ENCODE data around the gene CNOT6. TPM values are rescaled to one million over a fixed set of nuclear protein-coding genes. Genes with fewer than 3 reads are reported as not detected.
"Not testable (repeated sequence)": the region's sequence is repeated elsewhere in the genome, so short reads cannot be mapped to it uniquely, and the experiment has no call there.

CNOT6 gene
- total RNA-seq, 1 experiment from 2014 or later = 20.1 TPM

- Histone ChIP-seq H3K4me1 (ENCODE audit: low read length) (no peaks in the 10 kb centered on the region), H3K27me3 (ENCODE audit: low read length) (no peaks in the 10 kb centered on the region), H3K79me2 (ENCODE audit: low read length) (no peaks in the 10 kb centered on the region), H3K9ac (ENCODE audit: low read length) (no peak overlapping the region), H3K36me3 (ENCODE audit: insufficient read depth, low read length) (no peaks in the 10 kb centered on the region), H3K9me3 (ENCODE audit: low read length) (no peaks in the 10 kb centered on the region), H3K4me3 (ENCODE audit: low read length) (no peak overlapping the region), H3K27ac (ENCODE audit: low read length) (no peak overlapping the region), H4K20me1 (ENCODE audit: insufficient read depth, low read depth, low read length) (no peaks in the 10 kb centered on the region), H3K9me2 (replicated peaks; ENCODE audit: insufficient read depth, low read length) (no peaks in the 10 kb centered on the region), H3K4me2 (ENCODE audit: low read depth, low read length, poor library complexity, severe bottlenecking) (no peak overlapping the region), H2AFZ (ENCODE audit: low read length) (no peak overlapping the region)
- no peak for DNase-seq
Observed at GRCh38 chr5:180468732-180469585, 25.2 kb upstream of the CNOT6 start.

DNA sequence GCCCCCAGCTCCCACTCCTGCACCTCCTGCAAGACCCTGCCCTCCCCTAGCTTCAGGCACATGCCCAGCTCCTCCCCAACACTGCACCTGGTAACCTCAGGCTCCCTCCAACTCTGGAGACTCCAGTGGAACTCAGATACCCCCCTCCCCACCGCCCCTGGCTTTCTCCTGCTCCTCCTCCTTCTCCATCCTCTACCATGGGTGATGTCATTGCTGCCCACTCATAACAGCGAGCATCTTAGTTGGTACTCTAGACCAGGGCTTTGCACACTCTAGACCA, 24.7 kb upstream of the CNOT6 start:
- no peak overlapping the region for H2AFZ ChIP-seq (ENCODE audit: low read length)
- no peaks in the 10 kb centered on the region for H3K27me3 ChIP-seq (ENCODE audit: low read length)
- no peak overlapping the region for H3K4me3 ChIP-seq (ENCODE audit: low read length)
- DNase-seq = no peak
- no peak overlapping the region for H3K4me2 ChIP-seq (ENCODE audit: low read depth, low read length, poor library complexity, severe bottlenecking)
- H3K9me2 ChIP-seq (replicated peaks; ENCODE audit: insufficient read depth, low read length) = no peaks in the 10 kb centered on the region
- no peaks in the 10 kb centered on the region for H3K36me3 ChIP-seq (ENCODE audit: insufficient read depth, low read length)
- H3K27ac ChIP-seq (ENCODE audit: low read length) = no peak overlapping the region
- H3K79me2 ChIP-seq (ENCODE audit: low read length) = no peaks in the 10 kb centered on the region
- no peak overlapping the region for H3K9ac ChIP-seq (ENCODE audit: low read length)
- no peaks in the 10 kb centered on the region for H3K9me3 ChIP-seq (ENCODE audit: low read length)
- no peaks in the 10 kb centered on the region for H3K4me1 ChIP-seq (ENCODE audit: low read length)
- no peaks in the 10 kb centered on the region for H4K20me1 ChIP-seq (ENCODE audit: insufficient read depth, low read depth, low read length)

- no peaks in the 10 kb centered on the region for H3K36me3 ChIP-seq (ENCODE audit: insufficient read depth, low read length)
- no peak overlapping the region for H3K4me3 ChIP-seq (ENCODE audit: low read length)
- H3K27me3 ChIP-seq (ENCODE audit: low read length) = no peaks in the 10 kb centered on the region
- H4K20me1 ChIP-seq (ENCODE audit: insufficient read depth, low read depth, low read length) = no peaks in the 10 kb centered on the region
- no peak overlapping the region for H3K4me2 ChIP-seq (ENCODE audit: low read depth, low read length, poor library complexity, severe bottlenecking)
- no peaks in the 10 kb centered on the region for H3K9me3 ChIP-seq (ENCODE audit: low read length)
- no peak overlapping the region for H2AFZ ChIP-seq (ENCODE audit: low read length)
- no peaks in the 10 kb centered on the region for H3K79me2 ChIP-seq (ENCODE audit: low read length)
- no peaks in the 10 kb centered on the region for H3K9me2 ChIP-seq (replicated peaks; ENCODE audit: insufficient read depth, low read length)
- no peak overlapping the region for H3K9ac ChIP-seq (ENCODE audit: low read length)
- H3K27ac ChIP-seq (ENCODE audit: low read length) = no peak overlapping the region
- no peaks in the 10 kb centered on the region for H3K4me1 ChIP-seq (ENCODE audit: low read length)
- no peak for DNase-seq
Observed at GRCh38 chr5:180469866-180470265, 24.3 kb upstream of the CNOT6 start.

GRCh38 chr5:180470361-180470760, 23.8 kb upstream of the CNOT6 start:
- H3K27me3 ChIP-seq (ENCODE audit: low read length) = no peaks in the 10 kb centered on the region
- H3K4me3 ChIP-seq (ENCODE audit: low read length) = no peak overlapping the region
- H3K4me1 ChIP-seq (ENCODE audit: low read length) = no peaks in the 10 kb centered on the region
- H3K9me3 ChIP-seq (ENCODE audit: low read length) = no peaks in the 10 kb centered on the region
- no peak overlapping the region for H2AFZ ChIP-seq (ENCODE audit: low read length)
- H3K9me2 ChIP-seq (replicated peaks; ENCODE audit: insufficient read depth, low read length) = no peaks in the 10 kb centered on the region
- no peaks in the 10 kb centered on the region for H3K79me2 ChIP-seq (ENCODE audit: low read length)
- H3K27ac ChIP-seq (ENCODE audit: low read length) = no peak overlapping the region
- H4K20me1 ChIP-seq (ENCODE audit: insufficient read depth, low read depth, low read length) = no peaks in the 10 kb centered on the region
- no peak for DNase-seq
- no peak overlapping the region for H3K9ac ChIP-seq (ENCODE audit: low read length)
- H3K36me3 ChIP-seq (ENCODE audit: insufficient read depth, low read length) = no peaks in the 10 kb centered on the region
- no peak overlapping the region for H3K4me2 ChIP-seq (ENCODE audit: low read depth, low read length, poor library complexity, severe bottlenecking)

- no peaks in the 10 kb centered on the region for H3K79me2 ChIP-seq (ENCODE audit: low read length)
- no peak overlapping the region for H3K4me2 ChIP-seq (ENCODE audit: low read depth, low read length, poor library complexity, severe bottlenecking)
- H3K36me3 ChIP-seq (ENCODE audit: insufficient read depth, low read length) = no peaks in the 10 kb centered on the region
- H3K27ac ChIP-seq (ENCODE audit: low read length) = no peak overlapping the region
- H4K20me1 ChIP-seq (ENCODE audit: insufficient read depth, low read depth, low read length) = no peaks in the 10 kb centered on the region
- no peaks in the 10 kb centered on the region for H3K4me1 ChIP-seq (ENCODE audit: low read length)
- no peak overlapping the region for H3K9ac ChIP-seq (ENCODE audit: low read length)
- no peaks in the 10 kb centered on the region for H3K27me3 ChIP-seq (ENCODE audit: low read length)
- H3K9me2 ChIP-seq (replicated peaks; ENCODE audit: insufficient read depth, low read length) = no peaks in the 10 kb centered on the region
- H3K4me3 ChIP-seq (ENCODE audit: low read length) = no peak overlapping the region
- no peaks in the 10 kb centered on the region for H3K9me3 ChIP-seq (ENCODE audit: low read length)
- peak; percentile 82 for DNase-seq
- H2AFZ ChIP-seq (ENCODE audit: low read length) = no peak overlapping the region
Observed at GRCh38 chr5:180470966-180471582, 23.1 kb upstream of the CNOT6 start.

GRCh38 chr5:180471866-180472265, 22.3 kb upstream of the CNOT6 start:
- Histone ChIP-seq H4K20me1 (ENCODE audit: insufficient read depth, low read depth, low read length) (no peaks in the 10 kb centered on the region), H3K9ac (ENCODE audit: low read length) (no peak overlapping the region), H3K27ac (ENCODE audit: low read length) (no peak overlapping the region), H3K4me2 (ENCODE audit: low read depth, low read length, poor library complexity, severe bottlenecking) (no peak overlapping the region), H3K9me2 (replicated peaks; ENCODE audit: insufficient read depth, low read length) (no peaks in the 10 kb centered on the region), H3K4me3 (ENCODE audit: low read length) (no peak overlapping the region), H3K27me3 (ENCODE audit: low read length) (no peaks in the 10 kb centered on the region), H3K4me1 (ENCODE audit: low read length) (no peaks in the 10 kb centered on the region), H3K9me3 (ENCODE audit: low read length) (no peaks in the 10 kb centered on the region), H3K79me2 (ENCODE audit: low read length) (no peaks in the 10 kb centered on the region), H3K36me3 (ENCODE audit: insufficient read depth, low read length) (no peaks in the 10 kb centered on the region), H2AFZ (ENCODE audit: low read length) (no peak overlapping the region)
- DNase-seq = no peak

DNA sequence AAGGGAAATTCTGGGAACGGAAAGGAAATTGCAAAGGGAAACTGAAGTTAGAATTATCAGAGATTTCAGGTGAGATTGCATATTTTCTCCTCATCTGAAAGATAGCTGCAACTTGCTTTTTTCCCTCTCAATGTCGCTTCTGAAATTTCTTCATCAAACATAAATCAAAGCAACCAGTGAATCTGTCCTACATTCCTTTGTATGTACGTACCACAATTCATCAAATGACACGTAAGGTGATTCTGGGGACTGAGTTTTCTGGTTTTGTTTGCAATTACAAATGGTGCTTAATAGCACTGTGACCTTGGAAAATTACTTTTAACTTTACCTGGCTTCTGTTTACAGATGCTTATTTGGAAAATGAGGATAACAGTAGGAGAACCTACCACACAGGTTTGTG, 21.9 kb upstream of the CNOT6 start:
- Histone ChIP-seq H3K4me3 (ENCODE audit: low read length) (no peak overlapping the region), H2AFZ (ENCODE audit: low read length) (no peak overlapping the region), H3K27ac (ENCODE audit: low read length) (no peak overlapping the region)

DNA sequence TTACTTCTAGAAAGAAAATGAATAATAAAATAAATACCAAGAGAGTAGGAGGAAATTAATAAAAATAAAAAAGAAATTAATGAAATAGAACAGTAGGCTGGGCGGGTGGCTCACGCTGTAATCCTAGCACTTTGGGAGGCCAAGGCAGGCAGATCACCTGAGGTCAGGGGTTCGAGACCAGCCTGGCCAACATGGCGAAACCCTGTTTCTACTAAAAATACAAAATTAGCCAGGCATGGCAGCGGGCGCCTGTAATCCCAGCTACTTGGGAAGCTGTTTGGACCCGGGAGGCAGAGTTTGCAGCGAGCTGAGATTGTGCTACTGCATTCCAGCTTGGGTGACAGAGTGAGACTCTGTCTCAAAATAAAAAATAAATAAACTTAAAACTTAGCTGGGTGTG, 20.8 kb upstream of the CNOT6 start:
- H3K4me3 ChIP-seq (ENCODE audit: low read length); H3K9ac ChIP-seq (ENCODE audit: low read length); H2AFZ ChIP-seq (ENCODE audit: low read length); DNase-seq; H3K9me3 ChIP-seq (ENCODE audit: low read length); H3K9me2 ChIP-seq (replicated peaks; ENCODE audit: insufficient read depth, low read length); H3K27me3 ChIP-seq (ENCODE audit: low read length); H3K4me2 ChIP-seq (ENCODE audit: low read depth, low read length, poor library complexity, severe bottlenecking); H3K4me1 ChIP-seq (ENCODE audit: low read length); H3K27ac ChIP-seq (ENCODE audit: low read length); H3K36me3 ChIP-seq (ENCODE audit: insufficient read depth, low read length); H4K20me1 ChIP-seq (ENCODE audit: insufficient read depth, low read depth, low read length); H3K79me2 ChIP-seq (ENCODE audit: low read length): not testable (repeated sequence)

More for the DNA sequence above, 21.9 kb upstream of the CNOT6 start:
- H3K4me1 ChIP-seq (ENCODE audit: low read length) = no peaks in the 10 kb centered on the region
- no peak overlapping the region for H3K9ac ChIP-seq (ENCODE audit: low read length)
- no peaks in the 10 kb centered on the region for H3K9me2 ChIP-seq (replicated peaks; ENCODE audit: insufficient read depth, low read length)
- no peaks in the 10 kb centered on the region for H3K27me3 ChIP-seq (ENCODE audit: low read length)
- no peaks in the 10 kb centered on the region for H3K79me2 ChIP-seq (ENCODE audit: low read length)
- no peaks in the 10 kb centered on the region for H3K36me3 ChIP-seq (ENCODE audit: insufficient read depth, low read length)
- H3K4me2 ChIP-seq (ENCODE audit: low read depth, low read length, poor library complexity, severe bottlenecking) = no peak overlapping the region
- no peak for DNase-seq
- H3K9me3 ChIP-seq (ENCODE audit: low read length) = no peaks in the 10 kb centered on the region
- H4K20me1 ChIP-seq (ENCODE audit: insufficient read depth, low read depth, low read length) = no peaks in the 10 kb centered on the region

Data from Karpas-422 (cell line).